Endothelial cell of umbilical vein (primary cell): ENCODE data around the gene DYRK1A. TPM values are rescaled to one million over a fixed set of nuclear protein-coding genes. Genes with fewer than 3 reads are reported as not detected.

Source experiments
- BruUV-seq: library from RNA; stranded (reverse); fragments of 400-500 nt; replicated peaks from 2 replicates; lab custom pipeline; 2021; lab: Mats Ljungman, UMichigan
- CTCF ChIA-PET: fragments of 300-600, 350-600 bp; sonication (Branson Sonifier 250); formaldehyde crosslinking; loops from one replicate; lab custom pipeline; 2021; ENCODE audit warnings: antibody characterized with exemption, inconsistent platforms; lab: Charles Lee
- POLR2A ChIA-PET: fragments of 300-600, 350-600 bp; sonication (Branson Sonifier 250); formaldehyde crosslinking; loops from one replicate; lab custom pipeline; 2021; ENCODE audit warnings: antibody characterized with exemption, inconsistent platforms; lab: Charles Lee
- DNase-seq: peaks from one replicate; pipeline ENCODE4 v3.0.0-alpha.2; 2011; ENCODE audit warnings: low read depth, low spot score
- FAIRE-seq: peaks from 2 replicates; lab custom pipeline; 2011; peaks lifted over from hg19 to GRCh38; lab: Jason Lieb, UNC
- H2AFZ ChIP-seq: 2 replicates; pipeline ENCODE4 v1.6.0; 2012; ENCODE audit warnings: low read depth, low read length, control low read depth, inconsistent platforms
- H3K27ac ChIP-seq: 2 replicates; pipeline ENCODE4 v1.5.1; 2011; ENCODE audit warnings: low read depth, mild to moderate bottlenecking, control low read depth, low read length, moderate library complexity; ENCODE audit not compliant: insufficient read depth
- H3K27me3 ChIP-seq, 2 experiments: 2 replicates each; pipeline versions ENCODE4 v1.6.0 to v1.6.1; 2011; ENCODE audit warnings: low read length in 2 of 2, mixed read lengths in 1 of 2; ENCODE audit not compliant: control insufficient read depth in 2 of 2, insufficient read depth in 2 of 2
- H3K36me3 ChIP-seq, 2 experiments: 2 replicates in 1 of 2; 3 replicates in 1 of 2; pipeline ENCODE4 v1.5.1; 2011; ENCODE audit warnings: low read length in 2 of 2, mild to moderate bottlenecking in 1 of 2, moderate library complexity in 1 of 2; ENCODE audit not compliant: control insufficient read depth in 2 of 2, insufficient read depth in 2 of 2; ENCODE audit errors: extremely low read depth in 1 of 2
- H3K4me1 ChIP-seq: 3 replicates; pipeline ENCODE4 v1.5.1; 2011; ENCODE audit warnings: mild to moderate bottlenecking, low read length; ENCODE audit not compliant: control insufficient read depth, insufficient read depth; ENCODE audit errors: extremely low read depth
- H3K4me2 ChIP-seq: 2 replicates; pipeline ENCODE4 v1.6.1; 2011; ENCODE audit warnings: low read length, control low read depth, mixed read lengths; ENCODE audit not compliant: insufficient read depth
- H3K4me3 ChIP-seq, 3 experiments: fragments of 200-600 bp in 1 of 3; sonication (generic), shearing (Covaris generic) in 1 of 3; replicated peaks in 1 of 3; 2 replicates each; pipeline ENCODE4 v1.5.1; 2011 to 2016; ENCODE audit warnings: control low read depth in 3 of 3, low read length in 3 of 3, mild to moderate bottlenecking in 2 of 3, inconsistent platforms in 1 of 3, low read depth in 1 of 3, moderate library complexity in 1 of 3; ENCODE audit not compliant: insufficient read depth in 1 of 3
- H3K79me2 ChIP-seq: 2 replicates; pipeline ENCODE4 v1.6.0; 2012; ENCODE audit warnings: low read length, inconsistent platforms; ENCODE audit not compliant: control insufficient read depth, insufficient read depth
- H3K9ac ChIP-seq: replicated peaks from 2 replicates; pipeline ENCODE3; 2011; ENCODE audit warnings: low read length, control low read depth; ENCODE audit not compliant: insufficient read depth; ENCODE audit errors: extremely low read depth
- H3K9me1 ChIP-seq: replicated peaks from 3 replicates; pipeline ENCODE4 v1.6.0; 2011; ENCODE audit warnings: mild to moderate bottlenecking, low read length; ENCODE audit not compliant: control insufficient read depth, insufficient read depth; ENCODE audit errors: extremely low read depth
- H3K9me3 ChIP-seq: replicated peaks from 2 replicates; pipeline ENCODE4 v1.5.1; 2012; ENCODE audit warnings: low read length, inconsistent platforms; ENCODE audit not compliant: control insufficient read depth, insufficient read depth
- H4K20me1 ChIP-seq: replicated peaks from 2 replicates; pipeline ENCODE3; 2011; ENCODE audit warnings: mild to moderate bottlenecking, low read length; ENCODE audit not compliant: control insufficient read depth, insufficient read depth; ENCODE audit errors: extremely low read depth
- CTCF ChIP-seq, 2 donors: IDR thresholded peaks; 1 replicate in 1 of 2; 2 replicates in 1 of 2; pipeline ENCODE4 v1.5.1; 2011; ENCODE audit warnings: low read length in 2 of 2, mild to moderate bottlenecking in 2 of 2, moderate library complexity in 2 of 2, control low read depth in 1 of 2, inconsistent platforms in 1 of 2, low read depth in 1 of 2; ENCODE audit not compliant: insufficient read depth in 1 of 2; ENCODE audit errors: extremely low read depth in 1 of 2
- EZH2 ChIP-seq: IDR thresholded peaks from 2 replicates; pipeline ENCODE4 v1.6.1; 2012; ENCODE audit warnings: borderline replicate concordance, low read depth, mild to moderate bottlenecking, moderate library complexity, low read length, inconsistent platforms; ENCODE audit not compliant: severe bottlenecking
- FOS ChIP-seq: IDR thresholded peaks from 2 replicates; pipeline ENCODE4 v1.6.1; 2011; ENCODE audit warnings: mild to moderate bottlenecking, low read length, moderate library complexity, borderline replicate concordance; ENCODE audit not compliant: insufficient read depth
- GATA2 ChIP-seq: IDR thresholded peaks from 2 replicates; pipeline ENCODE4 v1.7.0; 2011; ENCODE audit warnings: low read depth, mild to moderate bottlenecking, moderate library complexity, mixed read lengths, low read length; ENCODE audit not compliant: insufficient read length, insufficient read depth
- JUN ChIP-seq: IDR thresholded peaks from 2 replicates; pipeline ENCODE4 v1.6.1; 2011; ENCODE audit warnings: borderline replicate concordance, low read depth; ENCODE audit not compliant: insufficient read length, insufficient read depth
- MAX ChIP-seq: IDR thresholded peaks from 2 replicates; pipeline ENCODE4 v1.6.1; 2011; ENCODE audit not compliant: insufficient read depth, insufficient read length
- MYC ChIP-seq: IDR thresholded peaks from one replicate; pipeline ENCODE4 v1.6.1; 2011; ENCODE audit warnings: mild to moderate bottlenecking, low read depth, low read length
- POLR2A ChIP-seq: IDR thresholded peaks from 2 replicates; pipeline ENCODE4 v1.6.1; 2012; ENCODE audit warnings: low read depth, mild to moderate bottlenecking, control low read depth, low read length
- POLR2AphosphoS5 ChIP-seq: IDR thresholded peaks from 2 replicates; pipeline ENCODE4 v1.6.1; 2012; ENCODE audit warnings: low read depth, mild to moderate bottlenecking, control low read depth, low read length, moderate library complexity; ENCODE audit not compliant: insufficient read depth
- dilution Hi-C: fragments of 300-500 bp; cut with MboI; formaldehyde crosslinking; loops from one replicate; pipeline ENCODE4 v1.15.0; 2019; ENCODE audit warnings: low sequenced_read_pairs; ENCODE audit not compliant: extremely low pct_ligation_motif_present
- intact Hi-C: fragments of 100-400 bp; cut with micrococcal nuclease; formaldehyde crosslinking; loops from one replicate; pipeline ENCODE4 v1.10.0; 2022
- polyA plus RNA-seq, 4 experiments: library from polyadenylated mRNA; depleted of rRNA in 3 of 4; stranded (reverse) in 3 of 4; unstranded in 1 of 4; fragments of >200 nt; gene quantifications; 2 replicates each; pipeline versions ENCODE4 v1.2.1 to v1.2.3, GENCODE V29; 2011 to 2012; ENCODE audit warnings: missing spikeins in 1 of 4
- total RNA-seq: library from RNA; stranded (reverse); gene quantifications from 2 replicates; pipeline ENCODE4 v1.2.3, GENCODE V29; 2021

Gene DYRK1A
- total and polyA plus RNA-seq, 2 donors (not counting 3 experiments of a cell fraction or from before 2014, with no cell fraction given), result 51.8 to 53.7 TPM

- no peaks in the 10 kb centered on the region for H3K27me3 ChIP-seq
- H2AFZ ChIP-seq, result no peak overlapping the region
- H3K79me2 ChIP-seq, result no peaks in the 10 kb centered on the region
- H4K20me1 ChIP-seq, result no peaks in the 10 kb centered on the region
- dilution Hi-C loops, result no loop called here
- no peak for DNase-seq
- CTCF ChIA-PET, result no interaction called here
- no peaks in the 10 kb centered on the region for H3K9me3 ChIP-seq
- no peak for FAIRE-seq
- H3K27ac ChIP-seq, result no peak overlapping the region
- peaks cover 18% of the 10 kb centered on the region for H3K4me1 ChIP-seq
- no peak overlapping the region for H3K4me3 ChIP-seq
- no TSS peak for BruUV-seq
- POLR2A ChIA-PET, result no interaction called here
- intact Hi-C loops, result no loop called here
- TF ChIP-seq CTCF (IDR thresholded peaks at IDR 0.05; ENCODE audit: extremely low read depth in 1 of 2, insufficient read depth in 1 of 2, low read depth in 1 of 2, low read length in 2 of 2) (no peak), EZH2 (no peak), FOS (no peak), MAX (no peak), JUN (no peak), MYC (no peak), GATA2 (no peak), POLR2AphosphoS5 (no peak), POLR2A (no peak)
- H3K9ac ChIP-seq, result no peak overlapping the region
- no peak overlapping the region for H3K4me2 ChIP-seq
- no peaks in the 10 kb centered on the region for H3K9me1 ChIP-seq
- no peaks in the 10 kb centered on the region for H3K36me3 ChIP-seq
These were observed 31.5 kb upstream of the DYRK1A start for GRCh38 chr21:37335053-37335452.
